Measurements from ENCODE around the gene MIPEP.

Gene MIPEP

DNA sequence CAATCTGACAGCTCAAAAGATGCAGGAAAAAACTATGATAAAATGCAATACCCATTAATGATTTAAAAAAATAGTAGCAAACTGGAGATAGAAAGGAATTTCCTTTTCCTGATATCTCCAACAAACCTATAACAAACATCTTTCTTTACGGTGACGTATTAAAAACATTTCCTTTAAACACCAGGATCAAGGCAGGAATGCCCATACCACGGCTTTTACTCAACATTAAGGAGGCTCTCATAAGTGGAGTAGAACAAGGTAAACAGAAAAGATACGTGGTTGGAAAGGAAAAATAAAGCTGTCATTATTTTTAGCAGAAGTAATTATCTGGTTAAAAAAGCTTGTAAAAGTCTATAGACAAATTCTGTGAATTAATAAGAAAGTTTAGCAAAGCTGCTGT, 61.1 kb downstream of the MIPEP start:
- Histone ChIP-seq H4K20me1 (ENCODE audit: insufficient read depth) (no peaks in the 10 kb centered on the region), H3K27me3 (ENCODE audit: insufficient read depth, low read depth) (no peaks in the 10 kb centered on the region), H3K9ac (no peak overlapping the region), H3K36me3 (ENCODE audit: insufficient read depth) (no peaks in the 10 kb centered on the region), H3K4me1 (ENCODE audit: low read depth, poor library complexity, severe bottlenecking) (no peaks in the 10 kb centered on the region), H3K4me3 (IDR thresholded peaks at IDR 0.05; ENCODE audit: insufficient read depth, low read depth, low read length) (no peak overlapping the region), H2AFZ (ENCODE audit: low read depth) (no peak overlapping the region), H3K27ac (no peak overlapping the region), H3K79me2 (ENCODE audit: insufficient read depth, low read depth) (no peaks in the 10 kb centered on the region), H3K4me2 (no peak overlapping the region)
- TF ChIP-seq, protein P1, sequence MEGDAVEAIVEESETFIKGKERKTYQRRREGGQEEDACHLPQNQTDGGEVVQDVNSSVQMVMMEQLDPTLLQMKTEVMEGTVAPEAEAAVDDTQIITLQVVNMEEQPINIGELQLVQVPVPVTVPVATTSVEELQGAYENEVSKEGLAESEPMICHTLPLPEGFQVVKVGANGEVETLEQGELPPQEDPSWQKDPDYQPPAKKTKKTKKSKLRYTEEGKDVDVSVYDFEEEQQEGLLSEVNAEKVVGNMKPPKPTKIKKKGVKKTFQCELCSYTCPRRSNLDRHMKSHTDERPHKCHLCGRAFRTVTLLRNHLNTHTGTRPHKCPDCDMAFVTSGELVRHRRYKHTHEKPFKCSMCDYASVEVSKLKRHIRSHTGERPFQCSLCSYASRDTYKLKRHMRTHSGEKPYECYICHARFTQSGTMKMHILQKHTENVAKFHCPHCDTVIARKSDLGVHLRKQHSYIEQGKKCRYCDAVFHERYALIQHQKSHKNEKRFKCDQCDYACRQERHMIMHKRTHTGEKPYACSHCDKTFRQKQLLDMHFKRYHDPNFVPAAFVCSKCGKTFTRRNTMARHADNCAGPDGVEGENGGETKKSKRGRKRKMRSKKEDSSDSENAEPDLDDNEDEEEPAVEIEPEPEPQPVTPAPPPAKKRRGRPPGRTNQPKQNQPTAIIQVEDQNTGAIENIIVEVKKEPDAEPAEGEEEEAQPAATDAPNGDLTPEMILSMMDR (conservative IDR thresholded peaks at IDR 0.05; ENCODE audit: low read depth, low read length): no peak

DNA sequence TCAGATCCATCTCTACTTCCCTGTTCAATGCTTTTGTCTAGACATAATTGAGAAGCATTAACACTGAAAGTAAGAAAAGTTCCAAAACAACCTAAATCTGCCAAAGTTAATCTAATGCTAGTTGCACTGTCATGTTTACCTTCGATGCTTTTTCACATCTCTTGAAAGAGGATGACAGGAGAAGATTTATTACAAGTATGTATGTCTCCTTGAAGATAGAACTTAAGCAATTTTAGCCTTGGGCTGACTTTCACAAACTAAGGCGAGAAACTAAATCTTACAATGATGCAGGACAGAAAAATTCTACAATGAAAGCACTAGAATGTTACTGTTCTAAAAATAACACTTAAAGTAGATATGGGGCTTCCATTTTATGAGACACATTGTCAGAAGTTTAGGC, 64.0 kb downstream of the MIPEP start:
- H3K4me2 ChIP-seq: no peak overlapping the region
- TF ChIP-seq, protein P1 (conservative IDR thresholded peaks at IDR 0.05; ENCODE audit: low read depth, low read length): no peak

DNA sequence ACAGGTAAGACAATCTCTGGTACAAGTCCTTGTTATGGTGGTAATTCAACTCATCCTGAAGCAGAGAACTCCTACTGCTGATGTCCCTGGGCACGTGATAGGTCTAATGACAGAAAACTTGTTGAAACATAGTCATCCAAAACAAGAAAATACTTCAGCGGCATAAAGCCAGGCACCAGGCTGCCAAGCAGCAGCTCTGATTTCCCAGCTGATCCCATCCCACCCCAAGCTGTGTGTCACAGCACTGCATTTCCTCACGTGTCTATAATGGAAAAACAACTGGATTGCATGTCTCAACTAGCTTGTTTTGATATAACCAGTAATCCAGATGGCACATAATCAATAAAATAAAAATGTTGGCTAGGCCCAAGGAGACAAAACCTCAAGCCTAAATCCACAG, 64.8 kb downstream of the MIPEP start:
- H3K4me1 ChIP-seq (ENCODE audit: low read depth, poor library complexity, severe bottlenecking): no peaks in the 10 kb centered on the region
- no peaks in the 10 kb centered on the region for H3K36me3 ChIP-seq (ENCODE audit: insufficient read depth)
- H3K4me3 ChIP-seq (IDR thresholded peaks at IDR 0.05; ENCODE audit: insufficient read depth, low read depth, low read length): no peak overlapping the region
- H3K79me2 ChIP-seq (ENCODE audit: insufficient read depth, low read depth): no peaks in the 10 kb centered on the region
- no peak overlapping the region for H3K4me2 ChIP-seq
- no peak overlapping the region for H3K9ac ChIP-seq
- H4K20me1 ChIP-seq (ENCODE audit: insufficient read depth): no peaks in the 10 kb centered on the region
- no peak overlapping the region for H3K27ac ChIP-seq
- no peak overlapping the region for H2AFZ ChIP-seq (ENCODE audit: low read depth)
- no peaks in the 10 kb centered on the region for H3K27me3 ChIP-seq (ENCODE audit: insufficient read depth, low read depth)
- TF ChIP-seq, protein P1 (conservative IDR thresholded peaks at IDR 0.05; ENCODE audit: low read depth, low read length): no peak

More for the DNA sequence above, 64.0 kb downstream of the MIPEP start:
- no peak overlapping the region for H3K9ac ChIP-seq
- H2AFZ ChIP-seq (ENCODE audit: low read depth): no peak overlapping the region
- no peaks in the 10 kb centered on the region for H3K79me2 ChIP-seq (ENCODE audit: insufficient read depth, low read depth)
- H4K20me1 ChIP-seq (ENCODE audit: insufficient read depth): no peaks in the 10 kb centered on the region
- no peaks in the 10 kb centered on the region for H3K36me3 ChIP-seq (ENCODE audit: insufficient read depth)
- H3K4me1 ChIP-seq (ENCODE audit: low read depth, poor library complexity, severe bottlenecking): no peaks in the 10 kb centered on the region
- H3K27ac ChIP-seq: no peak overlapping the region
- H3K4me3 ChIP-seq (IDR thresholded peaks at IDR 0.05; ENCODE audit: insufficient read depth, low read depth, low read length): no peak overlapping the region
- no peaks in the 10 kb centered on the region for H3K27me3 ChIP-seq (ENCODE audit: insufficient read depth, low read depth)

DNA sequence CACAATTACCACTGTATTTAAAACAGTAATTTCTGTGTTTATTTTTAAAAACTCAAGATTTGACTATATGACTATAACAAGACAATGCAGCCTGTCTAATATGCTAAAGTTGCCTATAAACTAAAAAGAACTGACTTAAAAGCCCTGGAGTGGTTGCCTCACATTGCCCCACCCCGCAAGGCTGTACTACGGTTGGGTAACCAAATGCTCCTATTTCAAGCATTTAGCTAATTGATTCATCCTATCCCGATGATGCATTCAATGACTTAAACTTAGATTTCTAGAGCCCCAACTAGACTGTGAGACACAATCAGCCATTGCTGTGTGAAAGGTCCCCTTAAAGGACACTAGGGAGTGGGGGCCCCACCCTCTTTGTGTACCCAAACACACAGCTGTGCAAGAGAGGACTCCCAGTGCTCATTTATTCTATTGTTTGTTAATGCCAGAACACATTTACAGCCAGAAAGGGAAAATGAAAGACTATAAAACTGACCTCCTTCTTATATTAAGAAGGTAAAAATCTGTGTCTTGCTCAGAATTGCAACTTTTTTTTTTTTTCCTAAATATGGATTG, 66.9 kb downstream of the MIPEP start:
- no peaks in the 10 kb centered on the region for H3K27me3 ChIP-seq (ENCODE audit: insufficient read depth, low read depth)
- H3K4me1 ChIP-seq (ENCODE audit: low read depth, poor library complexity, severe bottlenecking): no peaks in the 10 kb centered on the region
- H3K27ac ChIP-seq: no peak overlapping the region
- no peak overlapping the region for H3K4me2 ChIP-seq
- no peaks in the 10 kb centered on the region for H3K36me3 ChIP-seq (ENCODE audit: insufficient read depth)
- H3K9ac ChIP-seq: no peak overlapping the region
- no peak overlapping the region for H2AFZ ChIP-seq (ENCODE audit: low read depth)
- H3K79me2 ChIP-seq (ENCODE audit: insufficient read depth, low read depth): no peaks in the 10 kb centered on the region
- TF ChIP-seq, protein P1 (conservative IDR thresholded peaks at IDR 0.05; ENCODE audit: low read depth, low read length): no peak
- no peaks in the 10 kb centered on the region for H4K20me1 ChIP-seq (ENCODE audit: insufficient read depth)
- H3K4me3 ChIP-seq (IDR thresholded peaks at IDR 0.05; ENCODE audit: insufficient read depth, low read depth, low read length): no peak overlapping the region
